Panc1 (cell line): ENCODE data around the gene GSTT2.

Experiments used
- POLR2AphosphoS5 ChIP-seq: IDR thresholded peaks from 2 replicates; pipeline ENCODE4 v1.6.1; 2012; ENCODE audit warnings: mild to moderate bottlenecking, low read depth, low read length, moderate library complexity
- REST ChIP-seq, 2 experiments: IDR thresholded peaks; 2 replicates each; pipeline ENCODE4 v1.6.1; 2011 to 2012; ENCODE audit warnings: low read depth in 2 of 2, control low read depth in 1 of 2, low read length in 1 of 2, mild to moderate bottlenecking in 1 of 2, moderate library complexity in 1 of 2; ENCODE audit not compliant: insufficient read depth in 1 of 2
- TCF7L2 ChIP-seq: IDR thresholded peaks from 2 replicates; pipeline ENCODE4 v1.6.1; 2011; ENCODE audit warnings: mild to moderate bottlenecking, low read depth, low read length, inconsistent platforms
- TF ChIP-seq, protein P1 (sequence below): fragments of 450-650 bp; IDR thresholded peaks from 2 replicates; pipeline ENCODE4 v1.5.1; 2017; ENCODE audit warnings: mild to moderate bottlenecking

GRCh38 chr22:24024354-24024753, 44.4 kb downstream of the GSTT2 start:
- TF ChIP-seq, protein P1, sequence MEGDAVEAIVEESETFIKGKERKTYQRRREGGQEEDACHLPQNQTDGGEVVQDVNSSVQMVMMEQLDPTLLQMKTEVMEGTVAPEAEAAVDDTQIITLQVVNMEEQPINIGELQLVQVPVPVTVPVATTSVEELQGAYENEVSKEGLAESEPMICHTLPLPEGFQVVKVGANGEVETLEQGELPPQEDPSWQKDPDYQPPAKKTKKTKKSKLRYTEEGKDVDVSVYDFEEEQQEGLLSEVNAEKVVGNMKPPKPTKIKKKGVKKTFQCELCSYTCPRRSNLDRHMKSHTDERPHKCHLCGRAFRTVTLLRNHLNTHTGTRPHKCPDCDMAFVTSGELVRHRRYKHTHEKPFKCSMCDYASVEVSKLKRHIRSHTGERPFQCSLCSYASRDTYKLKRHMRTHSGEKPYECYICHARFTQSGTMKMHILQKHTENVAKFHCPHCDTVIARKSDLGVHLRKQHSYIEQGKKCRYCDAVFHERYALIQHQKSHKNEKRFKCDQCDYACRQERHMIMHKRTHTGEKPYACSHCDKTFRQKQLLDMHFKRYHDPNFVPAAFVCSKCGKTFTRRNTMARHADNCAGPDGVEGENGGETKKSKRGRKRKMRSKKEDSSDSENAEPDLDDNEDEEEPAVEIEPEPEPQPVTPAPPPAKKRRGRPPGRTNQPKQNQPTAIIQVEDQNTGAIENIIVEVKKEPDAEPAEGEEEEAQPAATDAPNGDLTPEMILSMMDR, result no peak
- TF ChIP-seq POLR2AphosphoS5 (no peak), TCF7L2 (no peak), REST (IDR thresholded peaks at IDR 0.05; ENCODE audit: insufficient read depth in 1 of 2, low read depth in 2 of 2, low read length in 1 of 2) (no peak)
